Activated CD4-positive, alpha-beta T cell treated with anti-CD3 and anti-CD28 coated beads for 4 hours (primary cell): ENCODE data around the gene FAM193A.
A peak's percentile ranks its signal among the peaks of the same experiment; 100 is the strongest.
"Not testable (repeated sequence)": the region's sequence is repeated elsewhere in the genome, so short reads cannot be mapped to it uniquely, and the experiment has no call there.

Experiments
- DNase-seq, 2 donors: peaks; one replicate each; pipeline ENCODE4 v3.0.0-alpha.2; 2020

The FAM193A gene

DNA sequence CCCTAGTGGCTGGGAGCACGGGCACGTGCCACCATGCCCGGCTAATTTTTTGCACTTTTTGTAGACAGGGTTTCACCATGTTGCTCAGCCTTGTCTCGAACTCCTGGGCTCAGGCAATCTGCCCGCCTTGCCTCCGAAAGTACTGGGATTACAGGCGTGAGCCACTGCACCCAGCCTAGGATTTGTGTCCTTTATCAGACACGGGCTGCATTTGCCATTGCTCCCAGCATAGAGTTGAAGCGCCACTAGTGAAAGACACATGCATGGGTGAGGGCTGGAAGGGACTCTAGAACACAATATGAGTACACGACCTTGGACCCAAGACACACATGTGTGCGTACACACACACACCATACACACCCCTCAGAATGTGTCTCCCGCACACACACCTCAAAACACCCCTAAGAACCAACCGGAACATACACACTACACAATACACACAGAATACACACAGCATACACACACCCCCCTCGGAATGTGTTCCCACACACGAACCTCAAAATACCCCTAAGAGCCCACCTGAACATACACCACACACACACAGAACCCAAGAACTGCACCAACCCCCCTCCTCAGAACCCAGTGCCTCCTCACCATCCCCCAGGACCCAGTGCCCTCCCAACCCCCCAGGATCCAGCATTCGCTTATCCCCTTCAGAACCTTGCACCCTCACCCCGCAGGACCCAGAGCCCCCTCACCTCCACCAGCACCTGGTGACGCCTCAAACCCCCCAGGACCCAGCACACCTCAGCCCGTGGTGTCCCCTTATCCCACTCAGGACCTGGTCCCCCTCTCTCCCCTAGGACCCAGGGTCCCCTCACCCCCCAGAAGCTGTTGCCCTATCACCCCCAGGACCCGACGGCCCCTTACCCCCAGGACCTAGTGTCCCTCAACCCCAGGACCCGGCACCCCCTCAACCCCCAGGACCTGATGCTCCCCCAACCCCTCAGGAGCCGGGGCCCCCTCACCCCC is 218.7 kb downstream of the FAM193A start:
- no peak for DNase-seq

DNA sequence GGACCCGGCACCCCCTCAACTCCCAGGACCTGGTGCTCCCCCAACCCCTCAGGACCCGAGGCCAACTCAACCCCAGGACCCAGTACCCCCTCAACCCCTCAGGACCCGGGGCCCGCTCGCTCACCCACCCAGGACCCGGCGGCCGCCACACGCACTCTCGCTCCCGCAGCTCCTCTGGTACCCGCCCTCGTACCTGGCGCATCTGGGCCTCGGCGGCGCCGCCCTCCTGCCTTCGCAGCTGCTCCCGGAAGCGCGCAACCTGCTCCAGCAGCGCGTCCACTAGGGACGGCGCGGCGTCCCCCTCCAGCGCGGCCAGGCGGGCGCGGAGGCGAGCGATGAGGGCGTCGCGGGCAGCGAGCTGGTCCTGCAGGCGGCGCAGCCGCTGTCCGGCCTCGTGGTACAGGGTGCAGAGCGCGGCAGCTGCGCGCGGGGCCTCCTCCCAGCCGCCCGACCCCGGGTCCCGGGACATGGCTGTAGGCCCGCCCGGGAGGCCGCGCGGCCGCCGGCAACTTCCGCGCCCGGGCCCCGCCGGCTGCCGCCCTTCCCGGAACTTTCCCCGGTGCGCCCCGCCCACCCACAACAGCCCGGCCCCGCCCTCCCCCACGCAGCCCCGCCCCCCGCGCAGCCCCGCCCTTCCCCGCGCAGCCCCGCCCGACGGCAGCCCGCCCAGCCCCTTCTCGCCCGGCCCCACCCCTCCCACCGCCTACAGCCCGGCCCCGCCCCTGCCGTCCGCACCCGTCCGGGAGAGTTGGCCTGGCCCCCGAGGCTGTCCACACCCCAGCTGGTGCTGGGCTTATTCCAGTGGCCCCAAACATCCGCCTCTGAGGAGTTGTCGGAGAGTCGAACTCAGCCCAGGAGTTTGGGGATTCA is 219.6 kb downstream of the FAM193A start, which contains the start of gene TNIP2:
Gene TNIP2, minus strand, starts transcription at position 516 of the 870 bp plus-strand sequence. Its CDS starts 47 bp downstream, at position 469.
- peak; percentile 73 to 84 for DNase-seq

DNA sequence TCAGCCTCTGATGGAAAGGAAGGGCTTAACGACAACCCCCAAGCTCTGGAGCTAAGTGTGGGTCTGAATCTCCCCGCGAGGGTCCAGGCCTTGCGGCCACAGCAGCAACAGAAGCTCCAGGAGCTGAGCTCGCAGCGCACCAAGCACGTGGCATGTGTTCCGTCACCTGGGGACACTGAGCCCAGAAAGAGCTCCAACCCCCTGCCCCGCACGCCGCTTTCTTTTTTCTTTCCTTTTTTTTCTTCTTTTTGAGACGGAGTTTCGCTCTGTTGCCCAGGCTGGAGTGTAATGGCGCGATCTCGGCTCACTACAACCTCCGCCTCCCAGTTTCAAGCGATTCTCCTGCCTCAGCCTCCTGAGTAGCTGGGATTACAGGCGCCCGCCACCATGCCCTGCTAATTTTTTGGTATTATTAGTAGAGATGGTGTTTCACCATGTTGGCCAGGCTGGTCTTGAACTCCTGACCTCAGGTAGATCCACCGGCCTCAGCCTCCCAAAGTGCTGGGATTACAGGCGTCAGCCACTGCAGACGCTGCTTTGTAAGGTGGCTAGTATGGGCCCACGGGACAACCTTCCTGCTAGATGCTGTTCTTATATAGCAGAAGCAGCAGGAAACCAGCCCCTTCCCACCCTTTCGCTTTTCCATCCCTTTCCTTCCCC is 220.4 kb downstream of the FAM193A start:
- DNase-seq, result no peak

DNA sequence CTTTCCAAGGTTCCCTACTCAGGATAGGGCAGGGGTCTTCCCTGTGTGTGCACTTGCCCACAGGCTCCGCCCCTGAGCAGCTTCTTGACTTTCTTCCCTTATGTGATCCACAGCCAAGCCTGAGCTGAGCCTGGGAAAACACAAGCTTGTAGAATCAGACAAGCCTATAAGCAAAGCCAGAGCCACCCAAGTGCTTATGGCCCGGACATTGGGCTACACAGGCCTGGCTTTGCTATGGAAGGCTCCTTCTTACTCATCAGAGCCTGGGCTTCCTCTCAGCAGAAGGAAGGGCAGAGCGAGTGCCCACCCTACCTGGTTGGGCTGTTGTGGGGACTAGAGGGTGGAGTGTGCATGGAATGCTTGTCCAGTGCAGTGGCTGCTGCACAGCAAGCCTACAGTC is 221.0 kb downstream of the FAM193A start:
- DNase-seq, result no peak

DNA sequence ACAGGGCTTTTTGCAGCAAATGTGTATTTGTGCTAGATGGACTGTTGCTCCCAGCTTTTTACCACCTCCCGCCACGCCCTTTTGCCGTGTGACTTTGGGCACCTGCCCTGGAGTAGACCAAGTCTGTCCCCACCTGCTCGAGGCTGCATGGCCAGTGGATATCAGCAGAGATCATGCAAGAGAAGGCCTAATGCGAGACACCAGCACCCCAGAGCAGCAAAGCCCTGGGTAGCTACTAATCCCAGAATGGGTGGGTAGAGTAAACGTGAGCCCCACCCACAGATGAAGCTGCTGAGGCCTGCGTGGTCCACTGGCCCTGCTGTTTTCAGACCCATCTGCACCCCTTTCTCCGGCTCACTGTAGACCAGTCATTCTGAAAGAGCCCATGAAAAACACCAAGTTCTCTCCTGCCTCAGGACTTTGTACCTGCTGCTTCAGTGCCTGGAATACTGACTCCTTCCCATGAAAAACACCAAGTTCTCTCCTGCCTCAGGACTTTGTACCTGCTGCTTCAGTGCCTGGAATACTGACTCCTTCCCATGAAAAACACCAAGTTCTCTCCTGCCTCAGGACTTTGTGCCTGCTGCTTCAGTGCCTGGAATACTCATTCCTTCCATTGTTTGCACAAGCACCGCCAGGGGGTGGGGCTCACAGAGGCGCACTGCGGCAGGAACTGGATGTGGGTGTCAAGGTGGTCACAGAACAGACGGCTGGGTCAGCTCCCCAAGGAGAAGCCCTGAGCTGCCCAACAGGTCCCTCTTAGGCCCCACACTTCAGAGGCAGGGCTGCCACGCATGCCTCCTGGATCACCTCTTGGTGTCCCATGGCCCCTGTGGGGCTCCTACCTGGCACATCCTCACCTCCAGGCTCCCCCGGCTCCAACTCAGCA is 224.8 kb downstream of the FAM193A start:
- no peak for DNase-seq

DNA sequence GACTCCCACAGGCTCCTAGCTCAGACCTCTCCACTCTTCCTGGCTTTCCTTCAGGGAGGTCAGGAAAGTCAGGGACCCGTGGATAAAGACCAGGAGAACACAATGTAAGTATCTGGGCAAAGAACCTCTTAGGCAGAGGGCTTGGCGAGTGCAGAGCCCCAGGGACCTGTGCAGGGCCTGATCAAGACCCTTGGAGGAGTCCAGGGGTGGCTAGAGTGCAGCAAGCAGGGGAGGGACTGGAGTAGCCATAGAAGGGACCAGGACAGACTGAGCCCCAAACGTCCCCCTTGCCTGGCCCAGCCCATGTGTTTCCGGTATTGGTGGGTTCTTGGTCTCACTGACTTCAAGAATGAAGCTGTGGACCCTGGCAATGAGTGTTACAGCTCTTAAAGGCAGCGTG is 225.6 kb downstream of the FAM193A start:
- no peak for DNase-seq

DNA sequence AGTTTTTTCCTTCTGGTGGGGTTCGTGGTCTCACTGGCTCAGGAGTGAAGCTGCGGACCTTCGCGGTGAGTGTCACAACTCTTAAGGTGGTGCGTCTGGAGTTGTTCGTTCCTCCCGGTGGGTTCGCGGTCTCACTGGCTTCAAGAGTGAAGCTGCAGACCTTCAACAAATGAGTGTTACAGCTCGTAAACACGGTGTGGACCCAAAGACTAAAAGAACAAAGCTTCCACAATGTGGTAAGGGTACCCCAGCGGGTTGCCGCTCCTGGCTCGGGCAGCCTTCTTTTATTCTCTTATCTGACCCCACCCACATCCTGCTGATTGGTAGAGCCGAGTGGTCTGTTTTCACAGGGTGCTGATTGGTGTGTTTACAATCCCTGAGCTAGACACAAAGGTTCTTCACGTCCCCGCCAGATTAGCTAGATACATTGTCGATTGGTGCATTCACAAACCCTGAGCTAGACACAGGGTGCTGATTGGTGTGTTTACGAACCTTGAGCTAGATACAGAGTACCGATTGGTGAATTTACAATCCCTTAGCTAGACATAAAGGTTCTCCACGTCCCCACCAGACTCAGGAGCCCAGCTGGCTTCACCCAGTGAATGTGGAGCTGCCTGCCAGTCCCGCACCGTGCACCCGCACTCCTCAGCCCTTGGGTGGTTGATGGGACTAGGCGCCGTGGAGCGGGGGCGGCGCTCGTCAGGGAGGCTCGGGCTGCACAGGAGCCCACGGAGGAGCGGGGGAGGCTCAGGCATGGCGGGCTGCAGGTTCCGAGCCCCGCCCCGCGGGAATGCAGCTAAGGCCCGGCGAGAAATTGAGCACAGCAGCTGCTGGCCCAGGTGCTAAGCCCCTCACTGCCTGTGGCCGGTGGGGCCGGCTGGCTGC is 226.3 kb downstream of the FAM193A start:
- DNase-seq, result not testable (repeated sequence)

DNA sequence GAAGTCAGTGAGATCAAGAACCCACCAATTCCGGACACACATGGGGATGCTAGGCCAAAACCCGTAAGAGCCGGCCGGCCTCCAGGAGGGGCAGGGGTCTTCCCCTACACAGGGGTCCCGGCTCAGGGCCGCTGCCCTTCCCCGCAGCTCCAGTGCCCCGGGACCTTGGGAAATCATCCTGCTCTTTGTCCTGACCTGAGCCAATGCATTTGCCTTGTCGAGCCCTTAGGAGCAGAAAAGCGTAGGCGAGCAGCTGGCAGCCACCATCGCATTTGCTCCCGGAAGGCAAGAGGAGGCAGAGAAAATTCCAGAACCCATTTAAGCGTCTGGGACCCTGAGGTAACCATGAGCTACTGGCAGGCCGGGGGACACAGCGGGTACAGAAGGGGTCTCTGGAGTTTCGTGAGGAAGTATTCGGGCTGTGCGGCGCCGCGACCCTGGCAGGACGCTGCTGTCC is 227.1 kb downstream of the FAM193A start:
- no peak for DNase-seq

DNA sequence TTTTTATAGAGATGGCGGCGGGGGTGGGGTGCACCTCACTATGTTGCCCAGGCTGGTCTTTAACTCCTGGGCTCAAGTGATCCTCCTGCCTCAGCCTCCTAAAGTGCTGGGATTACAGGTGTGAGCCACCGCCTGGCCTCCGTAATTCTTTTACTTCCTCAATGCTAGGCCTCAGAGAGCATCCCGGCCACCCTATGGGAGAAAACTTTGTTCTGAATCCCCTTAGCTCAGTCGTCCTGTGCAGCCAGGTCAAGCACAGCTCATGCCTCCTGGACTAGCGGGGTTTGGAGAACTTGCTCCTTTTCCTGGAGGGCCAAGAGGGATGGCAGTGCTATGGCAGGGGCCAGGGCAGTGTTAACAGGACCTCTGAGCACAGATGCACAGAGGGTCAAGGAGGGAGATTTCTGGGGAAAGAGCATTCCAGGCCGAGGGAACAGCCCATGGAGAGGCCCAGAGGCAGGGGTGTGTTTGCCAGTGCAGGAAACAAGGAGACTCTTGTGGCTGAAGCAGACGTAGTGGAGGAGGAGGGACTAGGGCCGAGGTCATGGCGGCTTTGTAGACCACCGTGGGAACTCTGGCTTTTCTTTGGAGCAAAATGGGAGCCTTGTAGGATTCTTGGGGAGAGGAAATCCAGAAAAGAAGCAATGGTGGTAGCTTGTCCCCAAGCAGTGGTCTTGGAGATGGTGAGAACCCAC is 229.5 kb downstream of the FAM193A start:
- no peak for DNase-seq

DNA sequence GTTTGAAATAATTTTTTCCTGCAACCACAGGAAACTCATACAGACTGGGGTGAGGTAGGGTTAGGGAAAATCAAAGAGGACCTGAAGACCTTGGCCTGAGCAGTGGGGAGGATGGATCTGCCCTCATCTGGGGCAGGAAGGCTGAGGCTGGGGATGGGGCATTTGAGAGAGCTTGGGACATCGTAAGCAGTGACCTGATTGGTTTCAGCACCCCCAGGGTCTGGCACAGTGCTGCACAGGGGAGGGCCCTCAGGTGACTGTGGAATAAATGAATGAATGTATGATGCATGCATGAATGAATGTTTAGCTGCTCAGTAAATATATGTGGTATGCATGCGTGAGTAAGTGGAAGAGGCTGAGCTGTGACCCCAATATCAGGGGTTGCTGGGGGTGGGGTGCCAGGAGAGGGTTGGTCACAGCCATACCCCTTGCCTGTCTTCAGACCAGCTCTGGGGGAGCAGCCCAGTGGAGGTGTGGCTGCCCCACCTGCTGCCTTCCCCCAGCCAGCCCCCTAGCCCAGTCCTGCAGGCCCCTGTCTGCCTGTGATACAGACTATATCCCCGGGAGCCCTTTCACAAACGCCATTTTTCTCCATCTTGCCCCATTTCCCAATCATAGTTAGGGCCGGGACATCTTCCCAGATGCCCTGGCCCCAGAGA is 230.7 kb downstream of the FAM193A start:
- DNase-seq, result no peak

DNA sequence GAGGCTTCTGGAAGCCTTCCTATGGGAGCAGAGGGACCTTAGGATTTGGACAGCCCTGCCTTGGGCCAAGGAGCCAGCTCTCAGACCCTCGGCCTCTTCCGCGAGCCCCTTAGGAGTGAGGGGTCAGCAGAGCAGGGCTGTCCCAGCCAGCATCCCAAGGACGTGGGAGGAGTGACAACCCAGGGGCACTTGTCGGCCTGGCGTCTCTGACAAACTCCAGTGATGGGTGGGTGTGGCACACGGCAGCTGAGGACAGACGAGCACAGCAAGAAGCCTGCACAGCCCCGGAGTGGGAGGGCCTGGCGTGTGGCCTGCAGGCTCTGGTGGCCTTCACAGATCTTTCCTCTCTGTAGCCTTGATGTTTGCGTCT is 231.2 kb downstream of the FAM193A start:
- DNase-seq, result no peak

DNA sequence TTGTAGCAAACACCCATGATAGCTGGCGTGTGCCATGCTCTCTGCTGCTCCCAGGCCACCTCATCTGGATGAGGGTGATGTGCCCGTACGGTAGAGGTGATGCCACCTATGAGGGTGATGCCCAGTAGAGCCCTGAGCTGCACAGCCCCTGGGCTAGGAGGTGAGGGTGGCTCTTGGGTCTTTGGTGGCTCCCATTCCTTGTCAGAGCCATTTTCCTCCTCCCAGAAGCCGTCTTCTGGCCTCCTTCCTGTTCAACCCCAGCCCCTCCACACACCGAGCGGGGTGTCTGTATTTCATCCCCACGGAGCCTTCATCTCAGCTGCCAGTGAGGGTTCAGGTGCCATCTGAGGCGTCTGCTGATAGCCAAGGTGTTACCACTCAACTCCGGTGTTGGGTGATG is 231.7 kb downstream of the FAM193A start:
- no peak for DNase-seq

DNA sequence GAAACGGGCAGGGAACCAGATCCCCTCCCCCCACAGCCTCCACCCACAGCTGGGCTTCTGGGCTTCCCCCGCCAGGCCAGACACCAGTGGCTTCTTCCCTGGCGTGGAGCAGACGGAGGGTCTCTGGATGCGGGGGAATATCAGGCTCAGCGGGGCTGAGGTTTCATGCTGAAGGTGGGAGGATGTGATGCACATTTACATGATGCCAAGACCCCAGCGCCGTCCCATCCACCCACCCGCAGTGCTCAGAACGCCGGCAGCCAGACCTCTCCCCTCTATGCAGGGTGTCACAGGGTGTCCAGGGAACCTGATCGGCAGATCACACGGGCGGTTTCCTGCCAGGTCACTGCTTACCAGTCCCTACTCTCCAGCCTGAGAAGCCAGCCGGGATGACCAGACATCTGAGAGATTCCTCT is 232.5 kb downstream of the FAM193A start:
- DNase-seq, result no peak

DNA sequence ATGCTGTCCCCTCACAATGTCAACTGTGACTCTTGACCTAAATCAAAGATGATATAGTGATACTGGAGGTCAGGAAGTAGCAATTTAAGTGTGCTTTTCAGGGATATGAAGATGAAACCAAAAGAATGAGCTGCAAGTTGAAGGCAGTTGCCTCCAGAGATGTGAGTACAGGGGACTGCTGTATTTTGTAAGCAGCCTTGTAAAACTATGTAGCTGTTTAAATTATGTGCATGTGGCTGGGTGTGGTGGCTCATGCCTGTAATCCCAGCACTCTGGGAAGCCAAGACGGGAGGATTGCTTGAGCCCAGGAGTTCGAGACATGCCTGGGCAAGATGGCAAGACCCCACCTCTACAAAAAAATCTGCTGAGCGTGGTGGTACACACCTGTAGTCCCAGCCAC is 234.8 kb downstream of the FAM193A start:
- no peak for DNase-seq

DNA sequence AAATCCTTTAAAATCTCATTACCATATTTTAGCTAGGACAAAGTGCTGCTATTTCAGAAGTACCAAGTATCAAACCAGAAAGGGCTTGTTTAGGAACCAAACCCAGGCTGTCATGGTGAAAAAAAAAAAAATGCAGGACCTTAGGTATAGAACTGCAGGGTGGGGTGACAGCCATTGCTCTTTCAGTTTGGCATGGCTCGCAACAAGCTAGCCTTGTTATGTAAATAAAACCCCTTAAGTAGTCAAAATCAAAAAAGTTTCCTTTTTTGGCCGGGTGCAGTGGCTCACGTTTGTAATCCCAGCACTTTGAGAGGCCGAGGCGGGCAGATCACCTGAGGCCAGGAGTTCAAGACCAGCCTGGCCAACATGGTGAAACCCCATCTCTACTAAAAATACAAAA is 244.2 kb downstream of the FAM193A start:
- not testable (repeated sequence) for DNase-seq

DNA sequence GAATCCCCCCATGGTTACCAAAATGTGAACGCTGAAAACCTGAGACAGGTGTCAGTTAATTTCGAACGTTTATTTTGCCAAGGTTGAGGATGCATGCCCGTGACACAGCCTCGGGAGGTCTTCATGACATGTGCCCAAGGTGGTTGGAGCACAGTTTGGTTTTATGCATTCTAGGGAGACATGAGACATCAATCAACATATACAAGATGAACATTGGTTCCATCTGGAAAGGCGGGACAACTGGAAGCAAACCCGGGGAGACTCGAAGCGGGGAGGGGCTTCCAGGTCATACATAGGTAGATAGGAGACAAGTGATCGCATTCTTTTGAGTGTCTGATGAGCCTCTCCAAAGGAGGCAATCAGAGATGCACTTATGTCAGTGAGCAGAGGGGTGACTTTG is 245.5 kb downstream of the FAM193A start:
- no peak for DNase-seq
